Thyroid gland (tissue), 4 donors: ENCODE measurements around the gene GPC6. TPM values are rescaled to one million over a fixed set of nuclear protein-coding genes. Genes with fewer than 3 reads are reported as not detected.

ENCODE experiments used
- DNase-seq, 2 donors: peaks; one replicate each; pipeline ENCODE4 v3.0.0-alpha.2; 2019
- H3K27ac ChIP-seq, 3 donors: fragments of 200-600 bp; sonication (generic); 1 replicate in 2 of 3; 2 replicates in 1 of 3; pipeline ENCODE4 v1.5.1; 2016 to 2019; ENCODE audit warnings: mild to moderate bottlenecking in 1 of 3, moderate library complexity in 1 of 3
- H3K27me3 ChIP-seq: fragments of 200-600 bp; sonication (generic); one replicate; pipeline ENCODE4 v1.5.1; 2019
- H3K36me3 ChIP-seq, 2 donors: fragments of 200-600 bp; sonication (generic); one replicate each; pipeline ENCODE4 v1.5.1; 2016 to 2019
- H3K4me1 ChIP-seq, 2 donors: fragments of 200-600 bp; sonication (generic); one replicate each; pipeline ENCODE4 v1.5.1; 2017 to 2019
- H3K4me3 ChIP-seq, 3 donors: fragments of 200-600 bp; sonication (generic); replicated peaks in 1 of 3; 1 replicate in 2 of 3; 2 replicates in 1 of 3; pipeline ENCODE4 v1.5.1; 2016; ENCODE audit warnings: mild to moderate bottlenecking in 1 of 3
- H3K9me3 ChIP-seq: fragments of 200-600 bp; sonication (generic); one replicate; pipeline ENCODE4 v1.5.1; 2017
- POLR2A ChIP-seq, 2 donors: fragments of 450-650 bp; IDR thresholded peaks; one replicate each; pipeline ENCODE4 v1.6.1; 2017; ENCODE audit warnings: antibody characterized with exemption in 2 of 2, mild to moderate bottlenecking in 2 of 2, moderate library complexity in 1 of 2
- WGBS, 2 donors: methylation state at CpG; one replicate each; pipeline ENCODE4 v1.1.5; 2017; 5-methylcytosine and 5-hydroxymethylcytosine counted together
- intact Hi-C: fragments of 100-400 bp; cut with DNase I; formaldehyde crosslinking; loops from one replicate; pipeline ENCODE4 v1.15.1; 2023
- total RNA-seq, 4 donors: library from RNA; depleted of rRNA; stranded (reverse); fragments of >200 nt; gene quantifications; one replicate each; pipeline ENCODE4 v1.2.3, GENCODE V29; 2016
- TF ChIP-seq, protein P1 (sequence below), 6 experiments: fragments of 200-600 bp in 3 of 6; fragments of 450-650 bp in 3 of 6; sonication (generic) in 3 of 6; IDR thresholded peaks; one replicate each; pipeline ENCODE4 v1.5.1; 2016 to 2019; ENCODE audit warnings: antibody characterized with exemption in 6 of 6, mild to moderate bottlenecking in 2 of 6, inconsistent platforms in 1 of 6, moderate library complexity in 1 of 6

GPC6 gene
- total RNA-seq, 4 donors from 2014 or later = 2.8 to 13.4 (median 7.5) TPM

DNA sequence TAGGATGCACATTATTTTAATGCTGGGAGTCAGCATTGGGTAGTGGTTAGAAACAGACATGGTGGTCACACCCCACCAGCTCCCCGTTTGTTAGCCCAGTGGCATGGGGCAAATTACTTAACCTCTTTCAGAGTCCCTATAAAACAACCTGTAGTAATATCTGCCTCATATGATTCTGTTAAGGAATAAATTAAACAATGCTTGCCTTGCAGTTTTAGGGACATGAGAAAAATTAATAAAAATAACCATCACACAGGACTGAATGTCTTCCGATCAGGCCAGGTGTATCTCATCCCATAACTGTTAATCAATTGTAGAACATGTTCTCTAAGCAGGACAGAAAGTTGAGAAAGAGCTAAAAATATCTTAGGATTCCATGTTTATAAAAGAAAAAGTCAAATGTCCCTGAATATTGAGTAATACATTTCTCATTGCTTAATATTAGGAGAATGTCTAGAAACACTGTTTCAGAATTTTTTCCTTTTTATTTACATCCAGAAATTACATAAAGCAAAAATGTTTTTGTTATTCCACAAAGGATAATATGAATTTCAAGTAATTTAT is 196.5 kb downstream of the GPC6 start:
- no peak overlapping the region for H3K4me3 ChIP-seq
- H3K9me3 ChIP-seq = no peaks in the 10 kb centered on the region
- no peak overlapping the region for H3K27ac ChIP-seq
- DNase-seq = no peak
- intact Hi-C loops = no loop called here
- H3K36me3 ChIP-seq = no peaks in the 10 kb centered on the region
- TF ChIP-seq POLR2A (IDR thresholded peaks at IDR 0.05) = no peak
- TF ChIP-seq, protein P1, sequence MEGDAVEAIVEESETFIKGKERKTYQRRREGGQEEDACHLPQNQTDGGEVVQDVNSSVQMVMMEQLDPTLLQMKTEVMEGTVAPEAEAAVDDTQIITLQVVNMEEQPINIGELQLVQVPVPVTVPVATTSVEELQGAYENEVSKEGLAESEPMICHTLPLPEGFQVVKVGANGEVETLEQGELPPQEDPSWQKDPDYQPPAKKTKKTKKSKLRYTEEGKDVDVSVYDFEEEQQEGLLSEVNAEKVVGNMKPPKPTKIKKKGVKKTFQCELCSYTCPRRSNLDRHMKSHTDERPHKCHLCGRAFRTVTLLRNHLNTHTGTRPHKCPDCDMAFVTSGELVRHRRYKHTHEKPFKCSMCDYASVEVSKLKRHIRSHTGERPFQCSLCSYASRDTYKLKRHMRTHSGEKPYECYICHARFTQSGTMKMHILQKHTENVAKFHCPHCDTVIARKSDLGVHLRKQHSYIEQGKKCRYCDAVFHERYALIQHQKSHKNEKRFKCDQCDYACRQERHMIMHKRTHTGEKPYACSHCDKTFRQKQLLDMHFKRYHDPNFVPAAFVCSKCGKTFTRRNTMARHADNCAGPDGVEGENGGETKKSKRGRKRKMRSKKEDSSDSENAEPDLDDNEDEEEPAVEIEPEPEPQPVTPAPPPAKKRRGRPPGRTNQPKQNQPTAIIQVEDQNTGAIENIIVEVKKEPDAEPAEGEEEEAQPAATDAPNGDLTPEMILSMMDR (IDR thresholded peaks at IDR 0.05) = no peak
- H3K27me3 ChIP-seq = no peaks in the 10 kb centered on the region
- H3K4me1 ChIP-seq = peaks cover 0 to 3% of the 10 kb centered on the region in 2 donors
- WGBS, 2 donors = 84 to 94% methylated on average over 2 of the region's 2 CpGs

DNA sequence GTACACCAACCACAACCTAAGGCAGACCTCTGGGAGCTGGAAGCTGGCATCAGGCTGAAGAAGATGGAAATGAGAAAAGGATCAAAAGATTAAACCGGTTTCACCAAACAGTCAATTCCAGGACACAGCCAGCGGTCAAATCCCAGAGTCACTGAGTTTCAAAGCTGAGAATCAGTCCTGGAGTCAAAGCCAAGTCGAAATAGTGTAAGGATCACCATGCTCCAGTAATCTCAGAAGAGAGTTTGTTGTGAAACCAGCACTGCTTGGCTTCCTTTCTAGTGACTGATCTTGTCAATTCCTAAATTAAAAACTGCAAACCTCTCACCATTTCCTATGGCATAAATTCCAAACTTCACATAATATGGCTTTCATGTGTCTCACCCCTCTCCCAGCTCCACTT is 198.8 kb downstream of the GPC6 start:
- Histone ChIP-seq H3K4me3 (no peak overlapping the region), H3K27me3 (no peaks in the 10 kb centered on the region), H3K27ac (no peak overlapping the region), H3K9me3 (no peaks in the 10 kb centered on the region), H3K36me3 (no peaks in the 10 kb centered on the region), H3K4me1 (peaks cover 0 to 3% of the 10 kb centered on the region in 2 donors)
- DNase-seq = peak; percentile 39 to 42
- intact Hi-C loops = no loop called here
- WGBS, 2 donors = 38 to 48% methylated on average over 3 of the region's 3 CpGs
- TF ChIP-seq, protein P1 (IDR thresholded peaks at IDR 0.05) = no peak
- TF ChIP-seq POLR2A (IDR thresholded peaks at IDR 0.05) = no peak

DNA sequence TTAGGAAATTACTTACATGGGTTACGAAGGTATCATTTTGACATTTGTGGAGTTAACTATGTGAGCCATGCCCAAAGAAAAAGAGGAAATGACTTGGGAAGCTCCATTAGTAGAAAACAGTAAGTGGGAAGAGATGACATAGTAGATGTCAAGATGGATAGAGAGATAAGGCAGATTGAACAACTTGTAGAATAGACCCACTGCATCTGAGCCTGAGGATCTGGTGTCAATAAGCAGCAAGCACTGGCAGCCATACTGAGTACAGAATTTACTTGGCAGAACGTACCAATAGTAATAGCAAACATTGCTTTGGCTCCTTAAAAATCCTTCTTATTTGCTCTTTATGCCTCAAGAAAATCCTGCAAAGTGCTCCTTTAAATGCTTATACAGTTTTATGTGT is 203.8 kb downstream of the GPC6 start:
- H3K9me3 ChIP-seq = no peaks in the 10 kb centered on the region
- intact Hi-C loops = no loop called here
- no peak for DNase-seq
- WGBS, 2 donors = 81 to 87% methylated on average over 2 of the region's 2 CpGs
- H3K4me3 ChIP-seq = no peak overlapping the region
- no peaks in the 10 kb centered on the region for H3K27me3 ChIP-seq
- H3K36me3 ChIP-seq = no peaks in the 10 kb centered on the region
- H3K27ac ChIP-seq = no peak overlapping the region
- H3K4me1 ChIP-seq = peaks cover 0 to under 1% of the 10 kb centered on the region in 2 donors
- TF ChIP-seq POLR2A (IDR thresholded peaks at IDR 0.05) = no peak
- TF ChIP-seq, protein P1 (IDR thresholded peaks at IDR 0.05) = no peak

DNA sequence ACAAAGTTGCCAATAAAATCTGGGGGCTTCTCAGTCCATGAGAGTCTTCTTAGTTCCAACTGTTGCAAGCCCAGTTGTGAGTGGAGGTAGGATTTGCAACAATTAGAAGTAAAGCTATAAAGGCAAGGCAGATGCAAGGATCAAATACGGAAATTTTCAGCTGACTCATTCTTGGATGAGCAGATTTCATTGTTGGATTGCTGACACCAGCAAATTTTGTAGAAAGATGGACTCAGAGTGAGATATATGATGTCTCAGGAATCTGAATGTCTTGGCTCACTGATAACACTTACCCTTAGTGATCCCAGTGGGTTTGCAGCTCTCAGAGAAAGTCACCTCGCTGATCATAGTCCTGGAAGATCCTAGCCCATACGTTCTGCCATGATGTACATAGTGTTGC is 209.0 kb downstream of the GPC6 start:
- TF ChIP-seq, protein P1 (IDR thresholded peaks at IDR 0.05) = no peak
- intact Hi-C loops = no loop called here
- WGBS, 2 donors = 87% methylated on average over 3 of the region's 3 CpGs
- no peak for DNase-seq
- Histone ChIP-seq H3K27ac (no peak overlapping the region), H3K9me3 (no peaks in the 10 kb centered on the region), H3K4me3 (no peak overlapping the region), H3K36me3 (no peaks in the 10 kb centered on the region), H3K27me3 (no peaks in the 10 kb centered on the region), H3K4me1 (no peaks in the 10 kb centered on the region)

DNA sequence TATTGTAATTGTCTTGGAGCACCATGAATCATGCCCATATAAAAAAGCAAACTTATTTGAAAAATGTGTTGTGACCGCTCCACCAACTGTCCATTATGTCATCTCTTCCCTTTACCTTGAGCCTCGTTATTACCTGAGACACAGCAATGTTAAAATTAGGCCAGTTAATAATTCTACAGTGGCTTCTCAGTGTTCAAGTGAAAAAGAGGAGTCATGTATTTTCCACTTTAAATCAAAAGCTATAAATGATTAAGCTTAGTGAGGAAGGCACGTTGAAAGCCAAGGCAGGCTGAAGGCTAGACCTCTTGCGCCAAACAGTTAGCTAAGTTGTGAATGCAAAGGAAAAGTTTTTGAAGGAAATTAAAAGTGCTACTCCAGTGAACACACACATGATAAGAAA is 210.5 kb downstream of the GPC6 start:
- H3K9me3 ChIP-seq = no peaks in the 10 kb centered on the region
- H3K27me3 ChIP-seq = no peaks in the 10 kb centered on the region
- H3K4me1 ChIP-seq = no peaks in the 10 kb centered on the region
- no peaks in the 10 kb centered on the region for H3K36me3 ChIP-seq
- no peak overlapping the region for H3K27ac ChIP-seq
- 90 to 94% methylated on average over 4 of the region's 4 CpGs for WGBS, 2 donors
- DNase-seq = no peak
- H3K4me3 ChIP-seq = no peak overlapping the region
- intact Hi-C loops = no loop called here
- no peak for TF ChIP-seq POLR2A (IDR thresholded peaks at IDR 0.05)
- TF ChIP-seq, protein P1 (IDR thresholded peaks at IDR 0.05) = no peak
